ENCODE measurements around the gene RAPGEF1.

- TF ChIP-seq CTCF (conservative IDR thresholded peaks at IDR 0.05; ENCODE audit: low read length): no peak
- TF ChIP-seq EZH2phosphoT487 (IDR thresholded peaks at IDR 0.05; ENCODE audit: borderline replicate concordance, low read depth, low read length): no peak
Observed at GRCh38 chr9:131734165-131734610, 5.7 kb downstream of the RAPGEF1 start.
